ENCODE measurements around the gene FCSK. TPM values are rescaled to one million over a fixed set of nuclear protein-coding genes. Genes with fewer than 3 reads are reported as not detected.
"Not testable (repeated sequence)": the region's sequence is repeated elsewhere in the genome, so short reads cannot be mapped to it uniquely, and the experiment has no call there.

Gene FCSK
- total RNA-seq, 1 donor from 2014 or later: 7.5 TPM

GRCh38 chr16:70496513-70496912 lies 42.1 kb downstream of the FCSK start:
- ATAC-seq: no peak
- intact Hi-C loops (cut with DNase I): no loop called here
- no peak for DNase-seq (ENCODE audit: missing footprints)

GRCh38 chr16:70508752-70509151 lies 54.4 kb downstream of the FCSK start:
- intact Hi-C loops (cut with DNase I): loop anchor here (2.0 kb wide), 1 partner anchor 24 kb away; no protein-coding TSS in a partner anchor
- ATAC-seq (no peak), DNase-seq (ENCODE audit: missing footprints) (no peak)

- ATAC-seq (no peak), DNase-seq (ENCODE audit: missing footprints) (no peak)
- intact Hi-C loops (cut with DNase I): no loop called here
Observed at GRCh38 chr16:70510216-70510615, 55.8 kb downstream of the FCSK start.

GRCh38 chr16:70511833-70512232 lies 57.4 kb downstream of the FCSK start:
- intact Hi-C loops (cut with DNase I): no loop called here
- no peak for ATAC-seq
- no peak for DNase-seq (ENCODE audit: missing footprints)

GRCh38 chr16:70512456-70512855 lies 58.1 kb downstream of the FCSK start:
- intact Hi-C loops (cut with DNase I): no loop called here
- DNase-seq (ENCODE audit: missing footprints): no peak
- no peak for ATAC-seq

- no peak for DNase-seq (ENCODE audit: missing footprints)
- no peak for ATAC-seq
- intact Hi-C loops (cut with DNase I): loop anchor here (5.0 kb wide), 1 partner anchor 252 kb away; no protein-coding TSS in a partner anchor
Observed at GRCh38 chr16:70520612-70521297, 66.4 kb downstream of the FCSK start.

- DNase-seq (ENCODE audit: missing footprints): no peak
- no peak for ATAC-seq
- intact Hi-C loops (cut with DNase I): loop anchor here (5.0 kb wide), 1 partner anchor 250 kb away; no protein-coding TSS in a partner anchor
Observed at GRCh38 chr16:70522216-70523075, 68.1 kb downstream of the FCSK start.

- ATAC-seq: peak; percentile 91
- peak; percentile 94 for DNase-seq (ENCODE audit: missing footprints)
- intact Hi-C loops (cut with DNase I): loop anchor here (5.0 kb wide), 1 partner anchor 249 kb away; no protein-coding TSS in a partner anchor
Observed at GRCh38 chr16:70523076-70523742, 68.8 kb downstream of the FCSK start, which contains the start of gene COG4. Gene COG4 (minus strand): TSS chr16:70523554. CDS start chr16:70523543, 11 bp downstream.

GRCh38 chr16:70523743-70524398 lies 69.5 kb downstream of the FCSK start, which contains the start of gene SF3B3:
Gene SF3B3 (plus strand): TSS chr16:70523816. CDS start chr16:70526657, 2,841 bp downstream.
- DNase-seq (ENCODE audit: missing footprints) (peak; percentile 85), ATAC-seq (peak; percentile 89)
- intact Hi-C loops (cut with DNase I): loop anchor here (5.0 kb wide), 1 partner anchor 248 kb away; no protein-coding TSS in a partner anchor

GRCh38 chr16:70524399-70524825 lies 70.0 kb downstream of the FCSK start:
- not testable (repeated sequence) for ATAC-seq; DNase-seq (ENCODE audit: missing footprints)
- intact Hi-C loops (cut with DNase I): loop anchor here (5.0 kb wide), 1 partner anchor 248 kb away; no protein-coding TSS in a partner anchor

GRCh38 chr16:70526403-70526802 lies 72.0 kb downstream of the FCSK start:
- DNase-seq (ENCODE audit: missing footprints): no peak
- no peak for ATAC-seq
- intact Hi-C loops (cut with DNase I): loop anchor here (5.0 kb wide), 1 partner anchor 36 kb away; no protein-coding TSS in a partner anchor

- intact Hi-C loops (cut with DNase I): loop anchor here (5.0 kb wide), 1 partner anchor 35 kb away; no protein-coding TSS in a partner anchor
- no peak for ATAC-seq
- no peak for DNase-seq (ENCODE audit: missing footprints)
Observed at GRCh38 chr16:70527315-70527996, 73.1 kb downstream of the FCSK start.

- intact Hi-C loops (cut with DNase I): loop anchor here (2.0 to 5.0 kb wide), 2 partner anchors 33 to 124 kb away; no protein-coding TSS in a partner anchor
- ATAC-seq (no peak), DNase-seq (ENCODE audit: missing footprints) (no peak)
Observed at GRCh38 chr16:70529051-70529777, 74.8 kb downstream of the FCSK start.
